ENCODE results near the gene SPTBN1.
"Not testable (repeated sequence)": the region's sequence is repeated elsewhere in the genome, so short reads cannot be mapped to it uniquely, and the experiment has no call there.

Gene SPTBN1

DNA sequence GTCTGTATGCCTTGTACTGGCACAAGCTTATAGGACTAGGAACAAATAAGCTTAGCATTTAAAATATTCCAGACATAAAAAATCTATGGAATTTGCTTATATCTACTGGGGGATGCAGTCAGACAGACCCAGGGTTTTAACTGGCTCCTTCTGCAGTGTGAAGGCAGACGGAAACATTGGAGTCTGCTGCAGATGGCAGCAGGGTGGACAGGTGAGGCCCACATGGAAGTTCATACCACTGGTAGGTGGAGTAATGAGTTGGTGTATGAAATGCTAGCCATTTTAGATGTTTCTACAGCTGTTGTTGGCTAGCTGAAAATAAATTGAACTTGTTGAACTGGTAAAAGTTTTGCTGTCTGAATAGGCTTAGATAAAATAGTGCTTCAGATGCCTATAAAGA lies 17.7 kb downstream of the SPTBN1 start:
- Histone ChIP-seq H3K9me3 (replicated peaks; ENCODE audit: low read length) (no peaks in the 10 kb centered on the region), H3K4me1 (ENCODE audit: control insufficient read depth, insufficient read depth, low read length) (peaks cover 56% of the 10 kb centered on the region), H3K9ac (ENCODE audit: low read depth, low read length) (no peak overlapping the region), H3K4me2 (ENCODE audit: low read length) (no peak overlapping the region), H3K36me3 (ENCODE audit: insufficient read depth, low read length) (no peaks in the 10 kb centered on the region), H3K4me3 (ENCODE audit: low read length) (no peak overlapping the region), H3K27me3 (ENCODE audit: control insufficient read depth, insufficient read depth, low read length) (no peaks in the 10 kb centered on the region)

DNA sequence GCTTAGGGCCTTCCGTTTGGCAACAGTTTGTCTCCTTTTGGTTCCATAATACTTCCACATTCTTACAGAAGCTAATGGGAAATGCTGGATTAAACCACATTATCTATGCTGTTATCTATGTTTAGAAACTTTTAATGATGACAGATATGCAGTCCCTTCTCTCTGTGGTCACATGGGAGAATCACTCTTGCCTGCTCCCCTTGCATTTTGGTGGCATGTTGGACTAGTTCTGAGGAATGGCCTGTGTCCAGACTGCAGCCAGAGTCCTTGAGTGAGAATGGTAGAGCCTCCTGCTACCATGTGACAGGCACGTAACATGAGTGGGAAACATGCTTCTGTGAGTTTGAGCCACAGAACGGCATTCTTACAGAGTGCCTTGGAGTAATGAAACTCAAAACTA lies 19.2 kb downstream of the SPTBN1 start:
- Histone ChIP-seq H3K4me2 (ENCODE audit: low read length) (no peak overlapping the region), H3K27me3 (ENCODE audit: control insufficient read depth, insufficient read depth, low read length) (no peaks in the 10 kb centered on the region), H3K36me3 (ENCODE audit: insufficient read depth, low read length) (no peaks in the 10 kb centered on the region), H3K9me3 (replicated peaks; ENCODE audit: low read length) (no peaks in the 10 kb centered on the region), H3K4me3 (ENCODE audit: low read length) (no peak overlapping the region), H3K4me1 (ENCODE audit: control insufficient read depth, insufficient read depth, low read length) (peaks cover 42% of the 10 kb centered on the region), H3K9ac (ENCODE audit: low read depth, low read length) (no peak overlapping the region)

DNA sequence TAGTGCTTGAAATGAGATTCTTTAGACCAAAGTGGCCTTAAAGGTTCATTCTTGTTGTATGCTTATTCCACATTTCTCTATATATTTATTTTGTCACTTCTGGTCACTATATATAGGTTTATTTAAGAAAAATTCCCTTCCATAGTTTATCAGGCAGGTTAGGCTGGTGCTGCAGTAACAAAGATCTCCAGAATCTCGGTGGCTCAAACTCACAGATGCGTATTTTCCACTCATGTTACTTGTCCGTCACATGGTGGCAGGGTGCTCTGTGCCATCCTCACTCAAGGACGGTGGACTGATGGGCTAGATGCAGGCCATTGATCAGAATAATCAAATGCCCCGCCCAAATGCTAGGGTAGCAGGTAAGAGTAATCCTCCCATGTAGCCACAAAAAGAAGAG lies 19.8 kb downstream of the SPTBN1 start:
- Histone ChIP-seq H3K4me1 (ENCODE audit: control insufficient read depth, insufficient read depth, low read length) (peaks cover 35% of the 10 kb centered on the region), H3K36me3 (ENCODE audit: insufficient read depth, low read length) (no peaks in the 10 kb centered on the region), H3K4me2 (ENCODE audit: low read length) (no peak overlapping the region), H3K27me3 (ENCODE audit: control insufficient read depth, insufficient read depth, low read length) (no peaks in the 10 kb centered on the region), H3K4me3 (ENCODE audit: low read length) (no peak overlapping the region), H3K9me3 (replicated peaks; ENCODE audit: low read length) (no peaks in the 10 kb centered on the region), H3K9ac (ENCODE audit: low read depth, low read length) (no peak overlapping the region)

DNA sequence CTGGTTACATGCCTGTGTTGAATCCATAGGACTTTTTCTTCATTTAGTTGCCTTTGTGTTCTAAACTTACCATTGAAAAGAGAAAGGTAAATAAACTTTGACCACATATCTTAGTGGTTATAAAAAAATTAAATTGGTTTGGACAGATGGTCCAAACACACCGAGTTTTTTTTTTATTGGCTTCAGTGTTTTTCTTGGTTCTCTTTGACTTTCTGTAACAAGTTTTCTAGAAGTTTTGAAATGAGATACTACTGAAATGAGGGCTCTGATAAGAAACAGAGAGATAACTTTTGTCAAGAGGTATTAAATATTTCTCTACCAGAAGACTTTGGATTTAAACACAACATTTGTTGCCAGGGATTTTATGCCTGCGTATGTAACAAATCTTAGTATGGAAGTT lies 20.7 kb downstream of the SPTBN1 start:
- no peaks in the 10 kb centered on the region for H3K27me3 ChIP-seq (ENCODE audit: control insufficient read depth, insufficient read depth, low read length)
- no peak overlapping the region for H3K4me3 ChIP-seq (ENCODE audit: low read length)
- H3K36me3 ChIP-seq (ENCODE audit: insufficient read depth, low read length) = no peaks in the 10 kb centered on the region
- H3K4me2 ChIP-seq (ENCODE audit: low read length) = no peak overlapping the region
- H3K4me1 ChIP-seq (ENCODE audit: control insufficient read depth, insufficient read depth, low read length) = peaks cover 27% of the 10 kb centered on the region
- no peak overlapping the region for H3K9ac ChIP-seq (ENCODE audit: low read depth, low read length)
- no peaks in the 10 kb centered on the region for H3K9me3 ChIP-seq (replicated peaks; ENCODE audit: low read length)

DNA sequence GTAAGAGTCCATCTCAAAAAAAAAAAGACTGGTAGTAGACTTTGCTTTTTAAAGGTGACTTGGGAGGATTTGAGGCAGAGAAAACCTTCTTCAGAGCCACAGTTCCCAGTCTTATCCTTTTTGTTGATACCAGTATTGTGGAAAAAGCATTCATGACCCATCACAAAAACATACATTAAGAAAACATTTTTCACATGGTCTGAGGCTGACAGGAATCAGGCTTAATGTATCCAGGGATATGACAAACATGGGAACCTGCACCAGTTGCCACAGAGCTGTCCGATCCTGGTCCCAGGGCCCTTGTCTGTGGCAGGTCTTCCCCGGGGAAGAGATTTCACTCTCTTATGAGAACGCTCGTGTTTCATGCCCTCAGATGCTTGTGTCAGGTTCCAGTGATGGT lies 21.8 kb downstream of the SPTBN1 start:
- Histone ChIP-seq H3K4me2 (ENCODE audit: low read length) (no peak overlapping the region), H3K4me3 (ENCODE audit: low read length) (no peak overlapping the region), H3K36me3 (ENCODE audit: insufficient read depth, low read length) (no peaks in the 10 kb centered on the region), H3K27me3 (ENCODE audit: control insufficient read depth, insufficient read depth, low read length) (no peaks in the 10 kb centered on the region), H3K9ac (ENCODE audit: low read depth, low read length) (no peak overlapping the region), H3K9me3 (replicated peaks; ENCODE audit: low read length) (no peaks in the 10 kb centered on the region), H3K4me1 (ENCODE audit: control insufficient read depth, insufficient read depth, low read length) (peaks cover 38% of the 10 kb centered on the region)

DNA sequence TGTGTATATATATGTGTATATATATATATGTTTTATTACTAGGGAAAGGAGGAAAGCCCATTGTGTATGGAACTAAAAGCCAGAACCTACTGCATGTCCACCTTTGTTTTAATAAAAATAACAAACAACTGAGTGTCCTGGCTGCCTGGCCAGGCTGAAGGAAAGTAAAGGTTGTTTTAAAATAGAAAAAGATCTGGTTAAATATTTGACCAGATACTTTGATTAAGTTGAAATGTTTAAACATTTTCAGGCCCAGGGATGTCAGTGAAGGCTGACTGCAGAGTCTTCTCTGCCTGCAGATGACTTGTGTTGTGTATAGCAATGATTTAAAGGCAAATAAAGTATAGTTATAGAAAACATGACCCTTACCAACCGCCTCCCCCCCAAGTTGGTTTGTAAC lies 22.8 kb downstream of the SPTBN1 start:
- H3K9me3 ChIP-seq (replicated peaks; ENCODE audit: low read length) = no peaks in the 10 kb centered on the region
- no peak overlapping the region for H3K4me3 ChIP-seq (ENCODE audit: low read length)
- no peaks in the 10 kb centered on the region for H3K36me3 ChIP-seq (ENCODE audit: insufficient read depth, low read length)
- peaks cover 43% of the 10 kb centered on the region for H3K4me1 ChIP-seq (ENCODE audit: control insufficient read depth, insufficient read depth, low read length)
- H3K9ac ChIP-seq (ENCODE audit: low read depth, low read length) = no peak overlapping the region
- no peak overlapping the region for H3K4me2 ChIP-seq (ENCODE audit: low read length)
- H3K27me3 ChIP-seq (ENCODE audit: control insufficient read depth, insufficient read depth, low read length) = no peaks in the 10 kb centered on the region

DNA sequence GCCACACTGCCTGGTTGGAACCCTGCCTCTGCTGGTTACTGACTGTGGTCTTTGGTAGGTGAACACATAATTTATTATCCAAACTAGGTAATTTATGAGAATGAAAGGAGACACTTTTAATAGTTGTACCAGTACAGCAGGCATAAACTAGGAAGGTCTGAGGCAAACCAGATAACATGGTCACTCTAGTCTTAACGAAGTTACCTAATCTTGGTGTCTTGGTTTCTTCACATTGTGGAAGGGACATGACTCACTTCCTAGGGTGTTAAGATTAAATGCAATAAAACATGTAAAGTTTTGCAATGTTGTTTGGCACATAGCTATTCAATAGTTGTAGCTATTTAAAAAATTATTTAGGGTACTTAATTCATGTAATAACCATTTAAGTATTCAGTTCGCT lies 23.3 kb downstream of the SPTBN1 start:
- H3K27me3 ChIP-seq (ENCODE audit: control insufficient read depth, insufficient read depth, low read length) = no peaks in the 10 kb centered on the region
- no peak overlapping the region for H3K4me3 ChIP-seq (ENCODE audit: low read length)
- H3K36me3 ChIP-seq (ENCODE audit: insufficient read depth, low read length) = no peaks in the 10 kb centered on the region
- peaks cover 43% of the 10 kb centered on the region for H3K4me1 ChIP-seq (ENCODE audit: control insufficient read depth, insufficient read depth, low read length)
- H3K4me2 ChIP-seq (ENCODE audit: low read length) = no peak overlapping the region
- H3K9me3 ChIP-seq (replicated peaks; ENCODE audit: low read length) = no peaks in the 10 kb centered on the region
- no peak overlapping the region for H3K9ac ChIP-seq (ENCODE audit: low read depth, low read length)

DNA sequence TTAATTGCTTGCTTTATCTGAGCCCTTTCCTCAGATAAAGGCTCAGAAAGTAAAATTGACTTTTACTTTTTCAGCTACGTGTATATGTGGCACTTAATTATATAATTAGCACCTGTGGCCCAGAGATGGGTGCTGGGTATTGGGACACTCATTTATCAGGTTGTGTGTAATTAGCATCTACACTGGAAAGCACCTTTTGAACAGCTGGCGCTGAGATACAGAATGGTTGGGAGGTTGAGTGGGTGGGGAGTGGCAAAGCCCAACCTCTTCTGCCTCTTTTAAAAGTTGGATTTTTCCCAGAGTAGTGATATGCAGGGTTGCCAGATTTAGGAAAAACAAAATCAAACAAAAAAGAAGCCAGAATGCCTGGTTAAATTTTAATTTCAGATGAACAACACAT lies 23.9 kb downstream of the SPTBN1 start:
- no peaks in the 10 kb centered on the region for H3K27me3 ChIP-seq (ENCODE audit: control insufficient read depth, insufficient read depth, low read length)
- H3K4me1 ChIP-seq (ENCODE audit: control insufficient read depth, insufficient read depth, low read length) = peaks cover 47% of the 10 kb centered on the region
- no peak overlapping the region for H3K4me3 ChIP-seq (ENCODE audit: low read length)
- no peaks in the 10 kb centered on the region for H3K9me3 ChIP-seq (replicated peaks; ENCODE audit: low read length)
- no peak overlapping the region for H3K4me2 ChIP-seq (ENCODE audit: low read length)
- H3K9ac ChIP-seq (ENCODE audit: low read depth, low read length) = no peak overlapping the region
- H3K36me3 ChIP-seq (ENCODE audit: insufficient read depth, low read length) = no peaks in the 10 kb centered on the region

DNA sequence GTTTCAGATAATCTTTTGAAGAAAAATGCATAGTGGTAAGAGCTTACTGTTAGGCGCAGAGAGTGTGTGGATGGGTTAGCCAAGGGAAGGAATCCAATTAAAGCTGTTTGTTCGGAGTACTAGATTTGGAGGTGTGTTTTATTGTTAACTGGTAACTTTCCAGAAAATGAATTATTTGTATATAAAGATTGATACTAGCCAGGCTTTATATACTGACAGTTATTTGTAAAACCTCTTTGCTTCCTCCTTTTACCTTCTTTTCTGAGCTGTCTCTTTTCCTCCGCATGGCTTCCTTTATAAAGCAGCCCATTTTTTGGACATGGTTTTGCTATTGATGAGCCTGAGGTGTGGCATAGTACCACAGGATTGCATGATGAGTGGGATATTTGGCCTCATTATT lies 25.6 kb downstream of the SPTBN1 start:
- Histone ChIP-seq H3K4me2 (ENCODE audit: low read length) (no peak overlapping the region), H3K9me3 (replicated peaks; ENCODE audit: low read length) (no peaks in the 10 kb centered on the region), H3K36me3 (ENCODE audit: insufficient read depth, low read length) (no peaks in the 10 kb centered on the region), H3K4me3 (ENCODE audit: low read length) (no peak overlapping the region), H3K4me1 (ENCODE audit: control insufficient read depth, insufficient read depth, low read length) (peaks cover 41% of the 10 kb centered on the region), H3K27me3 (ENCODE audit: control insufficient read depth, insufficient read depth, low read length) (no peaks in the 10 kb centered on the region), H3K9ac (ENCODE audit: low read depth, low read length) (no peak overlapping the region)

DNA sequence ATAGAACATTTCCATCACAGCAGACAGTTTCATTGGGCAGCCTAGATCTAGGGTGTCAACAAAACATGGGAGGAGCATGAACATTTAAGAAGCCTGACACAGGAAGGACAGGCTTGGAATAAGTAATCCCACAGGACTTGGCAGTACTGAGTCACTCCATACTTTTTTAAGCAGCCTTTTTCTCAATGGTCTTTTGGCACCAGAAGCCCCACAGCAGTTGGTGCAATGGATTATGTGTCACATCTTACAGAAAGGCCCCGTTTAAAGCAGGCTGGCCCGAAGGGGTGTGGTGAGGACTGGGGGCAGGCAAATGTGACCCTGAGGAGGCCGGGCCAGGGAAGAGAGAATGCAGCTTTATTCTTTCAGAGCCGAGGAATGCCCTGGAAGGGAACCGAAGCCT lies 26.6 kb downstream of the SPTBN1 start:
- no peaks in the 10 kb centered on the region for H3K27me3 ChIP-seq (ENCODE audit: control insufficient read depth, insufficient read depth, low read length)
- peak overlapping the region; percentile 73 for H3K4me2 ChIP-seq (ENCODE audit: low read length)
- no peaks in the 10 kb centered on the region for H3K9me3 ChIP-seq (replicated peaks; ENCODE audit: low read length)
- H3K9ac ChIP-seq (ENCODE audit: low read depth, low read length) = peak overlapping the region; percentile 35
- peaks cover 37% of the 10 kb centered on the region for H3K4me1 ChIP-seq (ENCODE audit: control insufficient read depth, insufficient read depth, low read length)
- H3K4me3 ChIP-seq (ENCODE audit: low read length) = peak overlapping the region; percentile 40
- no peaks in the 10 kb centered on the region for H3K36me3 ChIP-seq (ENCODE audit: insufficient read depth, low read length)

DNA sequence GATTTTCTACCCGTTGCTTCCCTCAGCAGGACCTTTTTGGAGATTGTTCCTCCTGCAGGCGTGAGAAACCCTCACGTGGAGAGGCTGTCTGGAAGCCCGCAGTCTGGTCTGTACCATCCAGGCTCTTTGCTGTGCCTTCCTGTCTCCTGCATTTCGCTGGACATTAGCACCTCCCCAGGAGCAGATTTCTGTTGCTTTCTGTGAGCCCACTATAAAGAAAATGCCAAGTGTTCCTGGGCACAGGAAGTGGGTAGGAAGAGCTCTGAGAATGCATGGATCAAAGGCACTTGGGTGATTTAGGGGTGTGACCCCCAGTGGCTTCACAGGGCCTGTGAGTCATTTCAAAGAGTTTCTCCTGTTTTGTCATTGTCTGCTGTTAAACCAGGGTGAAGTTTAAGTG lies 27.3 kb downstream of the SPTBN1 start:
- Histone ChIP-seq H3K4me1 (ENCODE audit: control insufficient read depth, insufficient read depth, low read length) (peaks cover 42% of the 10 kb centered on the region), H3K4me3 (ENCODE audit: low read length) (peak overlapping the region; percentile 40), H3K4me2 (ENCODE audit: low read length) (peak overlapping the region; percentile 73), H3K9ac (ENCODE audit: low read depth, low read length) (peak overlapping the region; percentile 35), H3K36me3 (ENCODE audit: insufficient read depth, low read length) (no peaks in the 10 kb centered on the region), H3K9me3 (replicated peaks; ENCODE audit: low read length) (no peaks in the 10 kb centered on the region), H3K27me3 (ENCODE audit: control insufficient read depth, insufficient read depth, low read length) (no peaks in the 10 kb centered on the region)

DNA sequence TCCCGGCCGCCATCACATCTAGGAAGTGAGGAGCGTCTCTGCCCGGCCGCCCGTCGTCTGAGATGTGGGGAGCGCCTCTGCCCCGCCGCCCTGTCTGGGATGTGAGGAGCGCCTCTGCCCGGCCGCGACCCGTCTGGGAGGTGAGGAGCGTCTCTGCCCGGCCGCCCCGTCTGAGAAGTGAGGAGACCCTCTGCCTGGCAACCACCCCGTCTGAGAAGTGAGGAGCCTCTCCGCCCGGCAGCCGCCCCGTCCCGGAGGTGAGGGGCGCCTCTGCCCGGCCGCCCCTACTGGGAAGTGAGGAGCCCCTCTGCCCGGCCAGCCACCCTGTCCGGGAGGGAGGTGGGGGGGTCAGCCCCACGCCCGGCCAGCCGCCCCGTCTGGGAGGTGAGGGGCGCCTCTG lies 29.6 kb downstream of the SPTBN1 start:
- H3K27me3 ChIP-seq (ENCODE audit: control insufficient read depth, insufficient read depth, low read length); H3K9me3 ChIP-seq (replicated peaks; ENCODE audit: low read length); H3K9ac ChIP-seq (ENCODE audit: low read depth, low read length); H3K4me2 ChIP-seq (ENCODE audit: low read length); H3K4me3 ChIP-seq (ENCODE audit: low read length); H3K36me3 ChIP-seq (ENCODE audit: insufficient read depth, low read length): not testable (repeated sequence)
- H3K4me1 ChIP-seq (ENCODE audit: control insufficient read depth, insufficient read depth, low read length) = peaks cover 44% of the 10 kb centered on the region
